ENCODE data around the gene APOE. TPM values are rescaled to one million over a fixed set of nuclear protein-coding genes. Genes with fewer than 3 reads are reported as not detected.

The APOE gene
- total and polyA plus RNA-seq, 2 experiments from 2014 or later = 1,133 to 1,438 TPM

- TF ChIP-seq ZNF462 (CRISPR knock-in tag; IDR thresholded peaks at IDR 0.05) (no peak), JUNB (IDR thresholded peaks at IDR 0.05; ENCODE audit: unreplicated experiment) (no peak), ETS1 (IDR thresholded peaks at IDR 0.05) (no peak), NANOG (IDR thresholded peaks at IDR 0.05; ENCODE audit: borderline replicate concordance) (no peak), STAT1 (IDR thresholded peaks at IDR 0.05; ENCODE audit: unreplicated experiment) (no peak), ZNF331 (CRISPR knock-in tag; IDR thresholded peaks at IDR 0.05; ENCODE audit: low read depth) (no peak), REST (IDR thresholded peaks at IDR 0.05; ENCODE audit: unreplicated experiment) (no peak)
Measured at GRCh38 chr19:44886141-44886540, 19.5 kb upstream of the APOE start (continued).

Measured in GM23338 (cell line).